Measurements from ENCODE around the gene AIFM2. TPM values are rescaled to one million over a fixed set of nuclear protein-coding genes. Genes with fewer than 3 reads are reported as not detected.

AIFM2 gene
- total and polyA plus RNA-seq, 10 of the 15 experiments (the other 5 are each of a cell fraction or from before 2014, with no cell fraction given): 4.5 to 30.8 (median 15.6) TPM

- TF ChIP-seq ZNF622 (IDR thresholded peaks at IDR 0.05) (no peak), CREM (IDR thresholded peaks at IDR 0.05; ENCODE audit: low read depth) (peak; percentile 33), ZNF384 (IDR thresholded peaks at IDR 0.05; ENCODE audit: borderline replicate concordance, low read depth, low read length) (no peak), TCF3 (IDR thresholded peaks at IDR 0.05; ENCODE audit: borderline replicate concordance, insufficient read depth, low read depth, low read length) (peak; percentile 28; the same call in 1 of the 2 replicates), MTA3 (IDR thresholded peaks at IDR 0.05; ENCODE audit: borderline replicate concordance, low read length) (0 out of 2 replicates have a peak, but pooled peaks have one; percentile 10), CHD2 (IDR thresholded peaks at IDR 0.05; ENCODE audit: borderline replicate concordance, low read depth, low read length) (peak; percentile 63; the same call in 1 of the 2 replicates), ZBED1 (IDR thresholded peaks at IDR 0.05; ENCODE audit: borderline replicate concordance) (peak; percentile 53; the same call in 1 of the 2 replicates), STAT3 (IDR thresholded peaks at IDR 0.05; ENCODE audit: low read depth, low read length) (no peak), TCF12 (IDR thresholded peaks at IDR 0.05; ENCODE audit: low read depth, low read length) (peak; percentile 92), IKZF2 (IDR thresholded peaks at IDR 0.05) (peak; percentile 73 to 83; a peak in 3 of 4 replicates), ETV6 (conservative IDR thresholded peaks at IDR 0.05 in 1 of 2, IDR thresholded peaks at IDR 0.05 in 1 of 2; ENCODE audit: borderline replicate concordance in 1 of 2, low read depth in 1 of 2) (peak in 1 of 2 experiments; percentile 54; a peak in 2 of 4 replicates), KDM1A (IDR thresholded peaks at IDR 0.05; ENCODE audit: borderline replicate concordance) (no peak), NFXL1 (IDR thresholded peaks at IDR 0.05; ENCODE audit: borderline replicate concordance) (no peak), BMI1 (IDR thresholded peaks at IDR 0.05; ENCODE audit: borderline replicate concordance) (no peak), MYC (IDR thresholded peaks at IDR 0.05; ENCODE audit: insufficient read depth, insufficient read length, insufficient replicate concordance, low read length, severe bottlenecking) (no peak), PAX8 (IDR thresholded peaks at IDR 0.05) (no peak)
- TF ChIP-seq, protein P1, sequence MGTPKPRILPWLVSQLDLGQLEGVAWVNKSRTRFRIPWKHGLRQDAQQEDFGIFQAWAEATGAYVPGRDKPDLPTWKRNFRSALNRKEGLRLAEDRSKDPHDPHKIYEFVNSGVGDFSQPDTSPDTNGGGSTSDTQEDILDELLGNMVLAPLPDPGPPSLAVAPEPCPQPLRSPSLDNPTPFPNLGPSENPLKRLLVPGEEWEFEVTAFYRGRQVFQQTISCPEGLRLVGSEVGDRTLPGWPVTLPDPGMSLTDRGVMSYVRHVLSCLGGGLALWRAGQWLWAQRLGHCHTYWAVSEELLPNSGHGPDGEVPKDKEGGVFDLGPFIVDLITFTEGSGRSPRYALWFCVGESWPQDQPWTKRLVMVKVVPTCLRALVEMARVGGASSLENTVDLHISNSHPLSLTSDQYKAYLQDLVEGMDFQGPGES (IDR thresholded peaks at IDR 0.05): no peak
- TF ChIP-seq, protein P2, sequence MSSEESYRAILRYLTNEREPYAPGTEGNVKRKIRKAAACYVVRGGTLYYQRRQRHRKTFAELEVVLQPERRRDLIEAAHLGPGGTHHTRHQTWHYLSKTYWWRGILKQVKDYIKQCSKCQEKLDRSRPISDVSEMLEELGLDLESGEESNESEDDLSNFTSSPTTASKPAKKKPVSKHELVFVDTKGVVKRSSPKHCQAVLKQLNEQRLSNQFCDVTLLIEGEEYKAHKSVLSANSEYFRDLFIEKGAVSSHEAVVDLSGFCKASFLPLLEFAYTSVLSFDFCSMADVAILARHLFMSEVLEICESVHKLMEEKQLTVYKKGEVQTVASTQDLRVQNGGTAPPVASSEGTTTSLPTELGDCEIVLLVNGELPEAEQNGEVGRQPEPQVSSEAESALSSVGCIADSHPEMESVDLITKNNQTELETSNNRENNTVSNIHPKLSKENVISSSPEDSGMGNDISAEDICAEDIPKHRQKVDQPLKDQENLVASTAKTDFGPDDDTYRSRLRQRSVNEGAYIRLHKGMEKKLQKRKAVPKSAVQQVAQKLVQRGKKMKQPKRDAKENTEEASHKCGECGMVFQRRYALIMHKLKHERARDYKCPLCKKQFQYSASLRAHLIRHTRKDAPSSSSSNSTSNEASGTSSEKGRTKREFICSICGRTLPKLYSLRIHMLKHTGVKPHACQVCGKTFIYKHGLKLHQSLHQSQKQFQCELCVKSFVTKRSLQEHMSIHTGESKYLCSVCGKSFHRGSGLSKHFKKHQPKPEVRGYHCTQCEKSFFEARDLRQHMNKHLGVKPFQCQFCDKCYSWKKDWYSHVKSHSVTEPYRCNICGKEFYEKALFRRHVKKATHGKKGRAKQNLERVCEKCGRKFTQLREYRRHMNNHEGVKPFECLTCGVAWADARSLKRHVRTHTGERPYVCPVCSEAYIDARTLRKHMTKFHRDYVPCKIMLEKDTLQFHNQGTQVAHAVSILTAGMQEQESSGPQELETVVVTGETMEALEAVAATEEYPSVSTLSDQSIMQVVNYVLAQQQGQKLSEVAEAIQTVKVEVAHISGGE (CRISPR knock-in tag; IDR thresholded peaks at IDR 0.05): no peak
- TF ChIP-seq, protein P3, sequence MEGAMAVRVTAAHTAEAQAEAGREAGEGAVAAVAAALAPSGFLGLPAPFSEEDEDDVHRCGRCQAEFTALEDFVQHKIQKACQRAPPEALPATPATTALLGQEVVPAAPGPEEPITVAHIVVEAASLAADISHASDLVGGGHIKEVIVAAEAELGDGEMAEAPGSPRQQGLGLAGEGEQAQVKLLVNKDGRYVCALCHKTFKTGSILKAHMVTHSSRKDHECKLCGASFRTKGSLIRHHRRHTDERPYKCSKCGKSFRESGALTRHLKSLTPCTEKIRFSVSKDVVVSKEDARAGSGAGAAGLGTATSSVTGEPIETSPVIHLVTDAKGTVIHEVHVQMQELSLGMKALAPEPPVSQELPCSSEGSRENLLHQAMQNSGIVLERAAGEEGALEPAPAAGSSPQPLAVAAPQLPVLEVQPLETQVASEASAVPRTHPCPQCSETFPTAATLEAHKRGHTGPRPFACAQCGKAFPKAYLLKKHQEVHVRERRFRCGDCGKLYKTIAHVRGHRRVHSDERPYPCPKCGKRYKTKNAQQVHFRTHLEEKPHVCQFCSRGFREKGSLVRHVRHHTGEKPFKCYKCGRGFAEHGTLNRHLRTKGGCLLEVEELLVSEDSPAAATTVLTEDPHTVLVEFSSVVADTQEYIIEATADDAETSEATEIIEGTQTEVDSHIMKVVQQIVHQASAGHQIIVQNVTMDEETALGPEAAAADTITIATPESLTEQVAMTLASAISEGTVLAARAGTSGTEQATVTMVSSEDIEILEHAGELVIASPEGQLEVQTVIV (IDR thresholded peaks at IDR 0.05; ENCODE audit: borderline replicate concordance, partially characterized antibody): no peak
- TF ChIP-seq, protein P4, sequence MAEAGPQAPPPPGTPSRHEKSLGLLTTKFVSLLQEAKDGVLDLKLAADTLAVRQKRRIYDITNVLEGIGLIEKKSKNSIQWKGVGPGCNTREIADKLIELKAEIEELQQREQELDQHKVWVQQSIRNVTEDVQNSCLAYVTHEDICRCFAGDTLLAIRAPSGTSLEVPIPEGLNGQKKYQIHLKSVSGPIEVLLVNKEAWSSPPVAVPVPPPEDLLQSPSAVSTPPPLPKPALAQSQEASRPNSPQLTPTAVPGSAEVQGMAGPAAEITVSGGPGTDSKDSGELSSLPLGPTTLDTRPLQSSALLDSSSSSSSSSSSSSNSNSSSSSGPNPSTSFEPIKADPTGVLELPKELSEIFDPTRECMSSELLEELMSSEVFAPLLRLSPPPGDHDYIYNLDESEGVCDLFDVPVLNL (IDR thresholded peaks at IDR 0.05; ENCODE audit: low read depth, low read length): no peak
These were observed 25.4 kb downstream of the AIFM2 start (continued) for GRCh38 chr10:70106958-70107791.

Measured in GM12878 (cell line).